HG03095 (cell line): ENCODE data around the gene S100A6.

ENCODE experiments used
- ATAC-seq: cut with Tn5 transposase; IDR thresholded peaks from one replicate; pipeline ENCODE4 v1.9.1; 2021; ENCODE audit warnings: moderate library complexity; ENCODE audit not compliant: unreplicated experiment

Gene S100A6

GRCh38 chr1:153506831-153507413 lies 28.9 kb downstream of the S100A6 start:
- ATAC-seq, result no peak

DNA sequence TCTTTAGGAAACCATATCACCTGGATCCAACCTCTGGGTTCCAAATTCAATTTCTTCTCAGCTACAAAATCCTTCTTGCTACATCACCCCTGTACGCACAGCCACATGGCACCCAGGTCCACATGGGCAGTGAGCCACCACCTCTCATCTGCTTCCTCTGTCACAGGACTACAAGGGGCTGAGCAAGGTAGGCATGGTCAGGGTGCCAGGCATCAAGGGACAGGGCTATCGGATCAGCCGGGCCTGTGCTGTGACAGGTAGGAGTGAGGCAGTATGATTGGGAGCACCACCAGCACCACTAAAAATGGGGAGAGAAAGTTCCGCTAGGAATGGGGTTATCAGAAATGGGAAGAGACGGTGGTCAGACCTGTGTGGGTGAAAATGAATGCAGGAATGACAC lies 29.4 kb downstream of the S100A6 start:
- no peak for ATAC-seq

GRCh38 chr1:153505576-153505975 lies 30.2 kb downstream of the S100A6 start:
- ATAC-seq, result no peak

GRCh38 chr1:153503766-153504165 lies 32.0 kb downstream of the S100A6 start:
- ATAC-seq, result no peak

GRCh38 chr1:153498746-153499145 lies 37.0 kb downstream of the S100A6 start:
- ATAC-seq, result no peak

- ATAC-seq, result no peak
Measured at GRCh38 chr1:153495536-153495935, 40.3 kb downstream of the S100A6 start.

DNA sequence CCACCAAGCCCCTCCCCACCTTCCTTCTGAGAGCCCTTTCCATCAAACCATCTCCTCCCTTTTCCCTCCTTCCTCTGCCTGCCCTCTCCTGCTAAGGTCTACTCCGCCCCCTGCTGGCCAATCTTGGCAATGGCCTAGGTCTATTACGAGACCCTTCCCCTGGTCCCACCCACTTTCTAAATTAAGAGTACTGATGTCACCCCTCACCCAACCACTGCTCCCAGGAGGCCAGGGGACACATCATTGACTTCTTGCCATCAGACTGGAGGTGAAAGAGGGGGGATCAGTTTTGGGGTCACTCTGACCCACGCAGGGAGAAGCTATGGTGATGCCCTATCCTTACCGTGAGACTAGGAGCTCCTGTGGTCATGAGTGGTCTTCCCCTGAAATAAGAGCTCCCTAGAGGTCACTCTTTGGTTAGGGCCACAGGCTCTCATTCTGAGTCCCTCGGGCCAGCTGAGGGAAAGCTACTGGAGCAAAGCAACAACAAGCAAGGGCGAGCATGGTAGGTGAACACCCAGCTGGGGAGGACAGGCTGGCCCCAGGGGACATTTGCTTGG lies 40.7 kb downstream of the S100A6 start:
- no peak for ATAC-seq

GRCh38 chr1:153493343-153493960 lies 42.3 kb downstream of the S100A6 start:
- ATAC-seq, result no peak

GRCh38 chr1:153490272-153491051 lies 45.3 kb downstream of the S100A6 start:
- no peak for ATAC-seq

DNA sequence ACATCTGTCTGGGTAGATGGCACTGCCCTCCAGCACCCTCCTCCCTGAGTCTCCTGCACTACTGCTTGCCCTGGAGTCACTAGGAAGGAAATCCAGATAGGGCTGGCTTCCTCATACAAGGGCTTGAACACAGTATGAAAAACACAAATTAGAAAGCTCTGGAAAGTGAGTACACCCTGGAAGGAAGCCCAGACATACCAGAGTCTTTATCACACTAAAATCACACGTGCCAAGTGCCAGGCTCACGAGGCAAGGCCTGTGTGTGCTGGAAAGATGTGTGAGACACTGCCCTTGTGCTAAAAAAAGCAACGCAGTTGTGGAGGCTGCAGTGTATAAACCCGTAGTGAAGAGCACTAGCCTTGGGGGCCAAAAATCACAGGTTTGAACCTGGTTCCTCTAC lies 47.1 kb downstream of the S100A6 start:
- no peak for ATAC-seq

GRCh38 chr1:153487707-153488106 lies 48.1 kb downstream of the S100A6 start:
- no peak for ATAC-seq

DNA sequence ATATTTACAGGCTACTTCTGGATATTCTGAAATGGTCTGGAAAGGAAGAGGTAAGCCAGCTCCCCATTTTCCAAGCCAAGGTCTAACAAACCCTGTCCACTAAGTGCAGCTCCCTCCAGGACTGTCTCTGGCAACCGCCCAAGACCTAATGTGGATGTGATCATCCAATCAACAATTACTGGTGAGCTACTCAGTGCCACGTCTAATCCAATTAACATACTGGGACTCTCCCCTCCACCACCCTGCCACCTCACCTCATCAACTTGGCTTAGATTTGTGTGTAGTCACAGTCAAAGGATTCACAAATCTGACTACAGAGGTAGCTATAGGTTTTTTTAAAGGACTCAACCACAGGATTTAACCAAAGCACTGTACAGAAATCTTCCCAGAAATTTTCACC lies 49.9 kb downstream of the S100A6 start:
- ATAC-seq, result no peak
